ENCODE measurements around the gene GALNT5.

DNA sequence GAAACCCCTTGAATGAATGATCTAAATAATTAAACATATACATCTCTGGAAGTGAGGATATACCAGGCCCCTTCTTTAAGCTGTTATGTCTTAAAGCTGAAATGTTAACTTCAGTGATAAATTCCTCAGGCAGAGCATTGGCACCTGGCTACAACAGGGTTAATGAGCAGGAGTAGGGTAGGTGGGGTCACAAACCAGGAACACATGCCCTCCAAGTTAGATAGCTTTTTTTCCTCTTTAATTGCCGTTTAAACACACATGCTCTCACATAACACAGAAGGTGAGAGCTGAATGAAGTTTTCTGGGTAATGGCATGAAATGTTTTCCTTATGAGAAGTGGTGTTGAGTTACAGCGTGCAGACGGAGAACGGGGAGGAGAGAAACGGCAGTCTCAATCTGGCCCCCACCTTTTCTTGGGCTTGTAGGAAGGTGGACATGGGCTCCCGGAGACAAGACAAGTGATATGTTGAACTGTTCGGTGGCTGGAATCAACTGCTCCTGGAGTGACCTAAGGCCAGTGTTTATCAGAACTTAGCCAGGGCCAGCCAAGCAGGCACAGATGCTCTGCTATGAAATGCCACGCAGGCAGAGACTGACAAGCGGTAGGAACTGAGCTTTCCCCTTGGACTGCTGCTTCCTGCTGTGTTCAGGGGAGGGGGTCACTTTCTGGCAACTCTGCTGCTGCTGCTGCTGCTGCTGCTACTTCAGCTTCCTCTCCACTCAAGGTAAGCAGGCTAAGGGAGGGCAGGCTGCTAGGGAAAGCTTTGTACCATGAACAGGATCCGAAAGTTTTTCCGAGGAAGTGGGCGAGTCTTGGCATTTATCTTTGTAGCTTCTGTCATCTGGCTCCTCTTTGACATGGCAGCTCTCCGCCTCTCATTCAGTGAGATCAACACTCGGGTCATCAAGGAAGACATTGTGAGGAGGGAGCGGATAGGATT lies at the start of gene GALNT5:
- TF ChIP-seq, protein P1, sequence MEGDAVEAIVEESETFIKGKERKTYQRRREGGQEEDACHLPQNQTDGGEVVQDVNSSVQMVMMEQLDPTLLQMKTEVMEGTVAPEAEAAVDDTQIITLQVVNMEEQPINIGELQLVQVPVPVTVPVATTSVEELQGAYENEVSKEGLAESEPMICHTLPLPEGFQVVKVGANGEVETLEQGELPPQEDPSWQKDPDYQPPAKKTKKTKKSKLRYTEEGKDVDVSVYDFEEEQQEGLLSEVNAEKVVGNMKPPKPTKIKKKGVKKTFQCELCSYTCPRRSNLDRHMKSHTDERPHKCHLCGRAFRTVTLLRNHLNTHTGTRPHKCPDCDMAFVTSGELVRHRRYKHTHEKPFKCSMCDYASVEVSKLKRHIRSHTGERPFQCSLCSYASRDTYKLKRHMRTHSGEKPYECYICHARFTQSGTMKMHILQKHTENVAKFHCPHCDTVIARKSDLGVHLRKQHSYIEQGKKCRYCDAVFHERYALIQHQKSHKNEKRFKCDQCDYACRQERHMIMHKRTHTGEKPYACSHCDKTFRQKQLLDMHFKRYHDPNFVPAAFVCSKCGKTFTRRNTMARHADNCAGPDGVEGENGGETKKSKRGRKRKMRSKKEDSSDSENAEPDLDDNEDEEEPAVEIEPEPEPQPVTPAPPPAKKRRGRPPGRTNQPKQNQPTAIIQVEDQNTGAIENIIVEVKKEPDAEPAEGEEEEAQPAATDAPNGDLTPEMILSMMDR (IDR thresholded peaks at IDR 0.05; ENCODE audit: low read depth, low read length), result no peak
- no peak for TF ChIP-seq EZH2phosphoT487 (IDR thresholded peaks at IDR 0.05; ENCODE audit: low read depth)

Measured in OCI-LY3 (cell line).